Breast epithelium (tissue), 3 donors: ENCODE measurements around the gene GAD2.

ENCODE experiments used
- CTCF ChIP-seq, 3 donors: fragments of 450-650 bp; IDR thresholded peaks; one replicate each; pipeline ENCODE4 v1.5.1; 2016 to 2017; ENCODE audit warnings: antibody characterized with exemption in 3 of 3, mild to moderate bottlenecking in 3 of 3, moderate library complexity in 3 of 3
- POLR2A ChIP-seq: fragments of 450-650 bp; IDR thresholded peaks from one replicate; pipeline ENCODE4 v1.6.1; 2016; ENCODE audit warnings: antibody characterized with exemption, mild to moderate bottlenecking, moderate library complexity

GRCh38 chr10:26336979-26337378, 120.4 kb downstream of the GAD2 start:
- TF ChIP-seq CTCF (IDR thresholded peaks at IDR 0.05) (no peak), POLR2A (no peak)
